Fibroblast of lung (primary cell): ENCODE data around the gene ADAMTS17. TPM values are rescaled to one million over a fixed set of nuclear protein-coding genes. Genes with fewer than 3 reads are reported as not detected.

Experiments
- DNase-seq, 2 donors: peaks; one replicate each; pipeline versions ENCODE4 v3.0.0 to v3.0.0-alpha.2; 2010; ENCODE audit warnings: low read depth in 2 of 2
- H2AFZ ChIP-seq: 2 replicates; pipeline ENCODE4 v1.5.1; 2012; ENCODE audit warnings: low read length, control low read depth, inconsistent platforms
- H3K27ac ChIP-seq: 2 replicates; pipeline ENCODE4 v1.5.1; 2011; ENCODE audit warnings: low read length, control low read depth; ENCODE audit not compliant: insufficient read depth
- H3K27me3 ChIP-seq: 2 replicates; pipeline ENCODE4 v1.5.1; 2011; ENCODE audit warnings: mild to moderate bottlenecking, low read length; ENCODE audit not compliant: control insufficient read depth, insufficient read depth
- H3K36me3 ChIP-seq: 2 replicates; pipeline ENCODE4 v1.5.1; 2011; ENCODE audit warnings: low read length; ENCODE audit not compliant: control insufficient read depth, insufficient read depth
- H3K4me1 ChIP-seq: 2 replicates; pipeline ENCODE4 v1.5.1; 2011; ENCODE audit warnings: low read length; ENCODE audit not compliant: control insufficient read depth, insufficient read depth; ENCODE audit errors: extremely low read depth
- H3K4me2 ChIP-seq: 2 replicates; pipeline ENCODE4 v1.5.1; 2011; ENCODE audit warnings: low read length, control low read depth; ENCODE audit not compliant: insufficient read depth; ENCODE audit errors: extremely low read depth
- H3K4me3 ChIP-seq, 4 experiments: fragments of 200-600 bp in 1 of 4; sonication (generic) in 1 of 4; replicated peaks in 1 of 4; 2 replicates each; pipeline ENCODE4 v1.5.1; 2011 to 2016; ENCODE audit warnings: low read length in 4 of 4, low read depth in 3 of 4, mild to moderate bottlenecking in 3 of 4, control low read depth in 2 of 4, inconsistent platforms in 1 of 4, mixed read lengths in 1 of 4; ENCODE audit not compliant: insufficient read depth in 1 of 4; ENCODE audit errors: control extremely low read depth in 1 of 4
- H3K79me2 ChIP-seq: 2 replicates; pipeline ENCODE4 v1.5.1; 2012; ENCODE audit warnings: mild to moderate bottlenecking, low read length, inconsistent platforms; ENCODE audit not compliant: control insufficient read depth, insufficient read depth
- H3K9ac ChIP-seq: 2 replicates; pipeline ENCODE4 v1.5.1; 2011; ENCODE audit warnings: mild to moderate bottlenecking, low read length, control low read depth; ENCODE audit not compliant: insufficient read depth
- H3K9me3 ChIP-seq: 2 replicates; pipeline ENCODE4 v1.5.1; 2012; ENCODE audit warnings: low read depth, low read length; ENCODE audit not compliant: control insufficient read depth, insufficient read depth
- H4K20me1 ChIP-seq: 2 replicates; pipeline ENCODE4 v1.5.1; 2011; ENCODE audit warnings: low read length; ENCODE audit not compliant: control insufficient read depth, insufficient read depth; ENCODE audit errors: extremely low read depth
- EZH2 ChIP-seq: IDR thresholded peaks from 2 replicates; pipeline ENCODE4 v1.5.1; 2012; ENCODE audit warnings: low read length, control low read depth, mild to moderate bottlenecking; ENCODE audit errors: missing control alignments
- polyA plus RNA-seq, 2 donors: library from polyadenylated mRNA; depleted of rRNA in 1 of 2; stranded (reverse) in 1 of 2; unstranded in 1 of 2; fragments of >200 nt; gene quantifications; 2 replicates each; pipeline ENCODE4 v1.2.1, GENCODE V29; 2011 to 2012; ENCODE audit warnings: missing spikeins in 1 of 2
- total RNA-seq: library from RNA; depleted of rRNA; stranded (reverse); fragments of >200 nt; gene quantifications from 2 replicates; pipeline ENCODE4 v1.2.1, GENCODE V29; 2014
- TF ChIP-seq, protein P1 (sequence below), 2 donors: IDR thresholded peaks in 1 of 2; conservative IDR thresholded peaks in 1 of 2; 1 replicate in 1 of 2; 2 replicates in 1 of 2; pipeline ENCODE4 v1.5.1; 2011 to 2012; ENCODE audit warnings: low read length in 2 of 2, control low read depth in 1 of 2, inconsistent platforms in 1 of 2, low read depth in 1 of 2, mild to moderate bottlenecking in 1 of 2

The ADAMTS17 gene
- total and polyA plus RNA-seq, 2 donors (not counting 1 experiment from before 2014, with no cell fraction given) = 0.09 to 0.17 TPM

DNA sequence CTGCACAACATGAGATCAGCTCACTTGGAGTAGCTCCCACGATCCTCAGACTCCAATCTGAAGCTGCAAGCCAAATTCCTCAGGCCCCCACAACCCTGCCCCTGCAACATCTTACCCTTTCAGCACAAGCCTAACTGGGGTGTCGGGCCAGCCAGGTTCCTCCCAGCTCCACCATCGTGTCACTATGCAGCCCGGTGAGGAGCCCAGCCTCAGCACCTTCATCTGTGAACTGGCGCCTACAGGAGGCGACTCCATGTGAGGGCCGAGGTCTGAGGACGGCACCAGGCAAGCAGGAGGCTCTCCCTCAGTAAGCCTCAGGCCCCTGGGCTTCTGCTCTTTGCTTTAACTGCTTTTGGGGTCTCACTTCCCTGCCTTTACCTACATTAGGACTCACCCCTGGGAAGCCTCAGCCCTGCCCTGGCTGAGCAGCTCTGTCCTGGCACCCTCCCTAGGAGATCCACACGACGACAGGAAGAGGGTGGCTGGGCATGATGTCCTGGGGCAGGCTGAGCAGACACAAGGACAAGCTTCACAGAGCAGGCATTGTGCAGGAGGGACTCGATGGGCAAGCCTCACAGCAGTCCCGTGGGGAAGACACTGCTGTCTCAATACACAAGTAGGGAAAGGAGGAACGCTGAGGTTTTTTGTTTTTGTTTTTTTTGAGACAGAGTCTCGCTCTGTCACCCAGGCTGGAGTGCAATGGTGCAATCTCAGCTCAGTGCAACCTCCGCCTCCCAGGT lies 104.6 kb downstream of the ADAMTS17 start:
- H3K9me3 ChIP-seq = no peaks in the 10 kb centered on the region
- H3K27me3 ChIP-seq = no peaks in the 10 kb centered on the region
- no peaks in the 10 kb centered on the region for H3K79me2 ChIP-seq
- TF ChIP-seq EZH2 = no peak
- TF ChIP-seq, protein P1, sequence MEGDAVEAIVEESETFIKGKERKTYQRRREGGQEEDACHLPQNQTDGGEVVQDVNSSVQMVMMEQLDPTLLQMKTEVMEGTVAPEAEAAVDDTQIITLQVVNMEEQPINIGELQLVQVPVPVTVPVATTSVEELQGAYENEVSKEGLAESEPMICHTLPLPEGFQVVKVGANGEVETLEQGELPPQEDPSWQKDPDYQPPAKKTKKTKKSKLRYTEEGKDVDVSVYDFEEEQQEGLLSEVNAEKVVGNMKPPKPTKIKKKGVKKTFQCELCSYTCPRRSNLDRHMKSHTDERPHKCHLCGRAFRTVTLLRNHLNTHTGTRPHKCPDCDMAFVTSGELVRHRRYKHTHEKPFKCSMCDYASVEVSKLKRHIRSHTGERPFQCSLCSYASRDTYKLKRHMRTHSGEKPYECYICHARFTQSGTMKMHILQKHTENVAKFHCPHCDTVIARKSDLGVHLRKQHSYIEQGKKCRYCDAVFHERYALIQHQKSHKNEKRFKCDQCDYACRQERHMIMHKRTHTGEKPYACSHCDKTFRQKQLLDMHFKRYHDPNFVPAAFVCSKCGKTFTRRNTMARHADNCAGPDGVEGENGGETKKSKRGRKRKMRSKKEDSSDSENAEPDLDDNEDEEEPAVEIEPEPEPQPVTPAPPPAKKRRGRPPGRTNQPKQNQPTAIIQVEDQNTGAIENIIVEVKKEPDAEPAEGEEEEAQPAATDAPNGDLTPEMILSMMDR (conservative IDR thresholded peaks at IDR 0.05 in 1 of 2, IDR thresholded peaks at IDR 0.05 in 1 of 2; ENCODE audit: low read depth in 1 of 2, low read length in 2 of 2) = no peak
- no peak overlapping the region for H3K27ac ChIP-seq
- no peak overlapping the region for H3K4me2 ChIP-seq
- no peaks in the 10 kb centered on the region for H3K36me3 ChIP-seq
- H4K20me1 ChIP-seq = no peaks in the 10 kb centered on the region
- no peak overlapping the region for H2AFZ ChIP-seq
- H3K4me3 ChIP-seq = no peak overlapping the region
- H3K9ac ChIP-seq = no peak overlapping the region
- no peak for DNase-seq
- no peaks in the 10 kb centered on the region for H3K4me1 ChIP-seq

DNA sequence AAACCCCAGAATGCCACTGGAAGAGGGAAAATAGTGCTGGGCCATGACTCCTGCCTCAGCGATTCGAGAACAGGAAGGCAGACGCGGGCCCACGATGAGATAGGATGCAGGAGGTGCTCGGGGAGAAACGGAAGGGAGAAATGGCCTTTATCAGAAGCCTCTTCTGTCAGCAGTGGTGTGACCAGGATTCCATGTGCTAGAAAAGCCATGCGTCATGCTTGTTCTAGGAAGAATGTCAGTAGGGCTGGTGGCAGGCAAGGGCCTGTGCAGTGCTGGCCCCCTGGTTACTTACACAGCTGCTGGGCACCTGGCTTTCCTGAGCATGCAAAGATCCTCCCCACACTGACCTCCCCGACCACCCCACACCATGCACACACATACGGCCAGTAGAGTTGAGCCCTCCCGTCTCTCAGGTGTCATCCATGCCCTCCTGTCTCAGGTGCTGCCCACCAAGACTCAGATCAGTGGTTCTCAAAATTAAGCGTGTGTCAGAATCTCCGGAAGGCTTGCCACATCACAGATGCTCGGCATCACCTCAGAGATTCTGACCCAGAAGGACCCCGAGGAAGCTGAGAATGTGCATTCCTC lies 106.7 kb downstream of the ADAMTS17 start:
- H3K79me2 ChIP-seq = no peaks in the 10 kb centered on the region
- H3K4me2 ChIP-seq = no peak overlapping the region
- H3K27me3 ChIP-seq = no peaks in the 10 kb centered on the region
- no peak overlapping the region for H3K4me3 ChIP-seq
- H3K36me3 ChIP-seq = no peaks in the 10 kb centered on the region
- H3K27ac ChIP-seq = no peak overlapping the region
- no peaks in the 10 kb centered on the region for H4K20me1 ChIP-seq
- H3K9me3 ChIP-seq = no peaks in the 10 kb centered on the region
- no peaks in the 10 kb centered on the region for H3K4me1 ChIP-seq
- no peak for DNase-seq
- TF ChIP-seq EZH2 = no peak
- TF ChIP-seq, protein P1 (conservative IDR thresholded peaks at IDR 0.05 in 1 of 2, IDR thresholded peaks at IDR 0.05 in 1 of 2; ENCODE audit: low read depth in 1 of 2, low read length in 2 of 2) = no peak
- no peak overlapping the region for H3K9ac ChIP-seq
- no peak overlapping the region for H2AFZ ChIP-seq

DNA sequence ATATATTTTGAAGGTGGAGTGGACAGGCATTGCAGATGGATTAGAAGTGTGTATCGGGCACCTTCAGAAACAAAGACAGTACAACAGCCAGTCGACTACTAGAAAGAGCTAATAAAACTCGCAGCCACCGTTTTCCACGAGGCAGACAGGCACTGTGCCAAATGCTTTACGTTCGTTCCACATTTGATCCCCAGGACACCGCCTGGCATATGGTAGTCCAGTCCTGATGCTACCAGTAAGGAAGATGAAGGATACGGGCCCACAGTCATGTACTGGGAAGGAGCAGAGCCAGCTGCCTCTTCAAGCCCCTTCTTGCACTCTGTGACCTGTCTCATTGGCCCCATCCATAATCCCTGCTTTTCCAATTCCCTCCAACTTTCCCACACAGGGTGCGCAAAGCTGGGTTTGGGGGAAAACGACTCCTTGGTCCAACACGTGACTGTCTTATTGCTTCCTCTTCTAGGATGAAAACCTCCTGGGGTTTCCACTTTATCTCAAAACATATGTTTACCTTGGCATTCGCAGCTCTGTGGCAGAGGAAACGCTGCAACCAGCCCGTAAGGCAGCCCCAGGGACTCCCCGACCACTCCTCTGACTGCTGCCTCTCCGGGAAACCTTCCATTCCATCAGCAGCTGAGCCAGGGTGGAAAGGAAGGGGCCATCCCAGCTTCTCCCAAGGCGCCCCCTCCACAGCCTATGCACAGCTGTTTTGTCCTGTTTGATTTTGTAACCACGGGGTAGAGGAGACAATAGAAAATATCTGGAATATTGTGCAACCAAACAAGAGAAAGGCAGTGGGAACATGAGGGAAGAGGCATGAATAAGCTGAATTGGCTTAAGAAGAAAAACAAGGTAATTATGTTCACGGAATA lies 107.4 kb downstream of the ADAMTS17 start:
- TF ChIP-seq, protein P1 (conservative IDR thresholded peaks at IDR 0.05 in 1 of 2, IDR thresholded peaks at IDR 0.05 in 1 of 2; ENCODE audit: low read depth in 1 of 2, low read length in 2 of 2) = no peak
- TF ChIP-seq EZH2 = no peak
- no peak overlapping the region for H2AFZ ChIP-seq
- H4K20me1 ChIP-seq = no peaks in the 10 kb centered on the region
- H3K9ac ChIP-seq = no peak overlapping the region
- no peak overlapping the region for H3K4me2 ChIP-seq
- H3K27ac ChIP-seq = no peak overlapping the region
- H3K4me1 ChIP-seq = no peaks in the 10 kb centered on the region
- H3K27me3 ChIP-seq = no peaks in the 10 kb centered on the region
- H3K36me3 ChIP-seq = no peaks in the 10 kb centered on the region
- no peaks in the 10 kb centered on the region for H3K9me3 ChIP-seq
- peak in 1 of 2 donors; percentile 8 for DNase-seq
- no peaks in the 10 kb centered on the region for H3K79me2 ChIP-seq
- H3K4me3 ChIP-seq = no peak overlapping the region
